SK-N-SH treated with all-trans-retinoic acid at 6 μM for 48 hours (cell line): Measurements from ENCODE around the gene LIPJ.

ENCODE experiments used
- ATAC-seq: fragments of 200-7000 bp; cut with Tn5 transposase; 3 replicates; pipeline ENCODE4 v1.9.1; 2020; ENCODE audit warnings: mild to moderate bottlenecking, moderate library complexity
- ARNTL ChIP-seq: fragments of 450-650 bp; formaldehyde crosslinking; IDR thresholded peaks from 2 replicates; pipeline ENCODE4 v1.5.0; 2020; ENCODE audit warnings: low read depth, mild to moderate bottlenecking, moderate library complexity, borderline replicate concordance
- BACH2 ChIP-seq: fragments of 250-450 bp; sonication (Bioruptor Pico); IDR thresholded peaks from 2 replicates; pipeline ENCODE4 v1.9.0; 2021; ENCODE audit warnings: mild to moderate bottlenecking, borderline replicate concordance
- CREB5 ChIP-seq: fragments of 250-450 bp; sonication (Bioruptor Pico); IDR thresholded peaks from 2 replicates; pipeline ENCODE4 v1.5.1; 2020; ENCODE audit warnings: low read depth, mild to moderate bottlenecking, moderate library complexity
- CSDC2 ChIP-seq: fragments of 250-450 bp; sonication (Bioruptor Pico); IDR thresholded peaks from 2 replicates; pipeline ENCODE4 v1.5.0; 2020; ENCODE audit warnings: mild to moderate bottlenecking, moderate library complexity
- CSRNP3 ChIP-seq: fragments of 250-450 bp; sonication (Bioruptor Pico); IDR thresholded peaks from 2 replicates; pipeline ENCODE4 v1.5.1; 2021; ENCODE audit warnings: mild to moderate bottlenecking, moderate library complexity
- ESRRG ChIP-seq: fragments of 250-450 bp; sonication (Bioruptor Pico); IDR thresholded peaks from 2 replicates; pipeline ENCODE4 v1.6.1; 2021; ENCODE audit warnings: mild to moderate bottlenecking
- GLIS3 ChIP-seq: fragments of 250-450 bp; sonication (Bioruptor Pico); IDR thresholded peaks from 2 replicates; pipeline ENCODE4 v1.5.0; 2020; ENCODE audit warnings: mild to moderate bottlenecking, moderate library complexity
- ISL1 ChIP-seq: fragments of 250-450 bp; sonication (Bioruptor Pico); IDR thresholded peaks from 2 replicates; pipeline ENCODE4 v2.1.2; 2022; ENCODE audit warnings: mild to moderate bottlenecking, moderate library complexity
- OSR1 ChIP-seq: fragments of 250-450 bp; sonication (Bioruptor Pico); IDR thresholded peaks from 2 replicates; pipeline ENCODE4 v1.8.0; 2022; ENCODE audit warnings: moderate library complexity, mild to moderate bottlenecking, inconsistent platforms
- PATZ1 ChIP-seq: fragments of 250-450 bp; sonication (Bioruptor Pico); IDR thresholded peaks from 2 replicates; pipeline ENCODE4 v1.8.0; 2020; ENCODE audit warnings: mild to moderate bottlenecking, moderate library complexity, borderline replicate concordance
- POU6F1 ChIP-seq: fragments of 250-450 bp; sonication (Bioruptor Pico); IDR thresholded peaks from 2 replicates; pipeline ENCODE4 v1.8.0; 2021; ENCODE audit warnings: low read depth, mild to moderate bottlenecking, moderate library complexity, borderline replicate concordance
- PPARA ChIP-seq: fragments of 250-450 bp; sonication (Bioruptor Pico); IDR thresholded peaks from 2 replicates; pipeline ENCODE4 v1.5.0; 2020; ENCODE audit warnings: mild to moderate bottlenecking, borderline replicate concordance
- RARB ChIP-seq: fragments of 250-450 bp; sonication (Bioruptor Pico); IDR thresholded peaks from 2 replicates; pipeline ENCODE4 v1.8.0; 2021; ENCODE audit warnings: mild to moderate bottlenecking, moderate library complexity
- SNAI2 ChIP-seq: fragments of 250-450 bp; sonication (Bioruptor Pico); IDR thresholded peaks from 2 replicates; pipeline ENCODE4 v1.5.0; 2020; ENCODE audit warnings: mild to moderate bottlenecking, moderate library complexity
- TCF4 ChIP-seq: fragments of 250-450 bp; sonication (Bioruptor Pico); IDR thresholded peaks from 2 replicates; pipeline ENCODE4 v1.8.0; 2021; ENCODE audit warnings: mild to moderate bottlenecking, moderate library complexity, borderline replicate concordance
- TOX ChIP-seq: fragments of 250-450 bp; sonication (Bioruptor Pico); IDR thresholded peaks from 2 replicates; pipeline ENCODE4 v1.8.0; 2021; ENCODE audit warnings: mild to moderate bottlenecking, moderate library complexity, borderline replicate concordance
- TSHZ2 ChIP-seq: fragments of 250-450 bp; sonication (Bioruptor Pico); IDR thresholded peaks from 2 replicates; pipeline ENCODE4 v1.5.0; 2020; ENCODE audit warnings: mild to moderate bottlenecking, moderate library complexity
- ZC3H10 ChIP-seq: fragments of 250-450 bp; sonication (Bioruptor Pico); IDR thresholded peaks from 2 replicates; pipeline ENCODE4 v1.5.1; 2021; ENCODE audit warnings: mild to moderate bottlenecking, moderate library complexity
- ZFP3 ChIP-seq: fragments of 250-450 bp; sonication (Bioruptor Pico); IDR thresholded peaks from 2 replicates; pipeline ENCODE4 v1.5.0; 2020; ENCODE audit warnings: mild to moderate bottlenecking, moderate library complexity
- ZFP30 ChIP-seq: fragments of 450-650 bp; formaldehyde crosslinking; IDR thresholded peaks from 2 replicates; pipeline ENCODE4 v1.5.0; 2022; ENCODE audit warnings: mild to moderate bottlenecking, moderate library complexity
- ZNF565 ChIP-seq: fragments of 450-650 bp; formaldehyde crosslinking; conservative IDR thresholded peaks from 2 replicates; pipeline ENCODE4 v1.5.0; 2020; ENCODE audit warnings: low read depth, mild to moderate bottlenecking, moderate library complexity
- ZNF70 ChIP-seq: fragments of 450-650 bp; formaldehyde crosslinking; IDR thresholded peaks from 2 replicates; pipeline ENCODE4 v1.5.0; 2020; ENCODE audit warnings: mild to moderate bottlenecking, moderate library complexity
- ZNF8 ChIP-seq: fragments of 450-650 bp; formaldehyde crosslinking; IDR thresholded peaks from 2 replicates; pipeline ENCODE4 v1.5.0; 2020; ENCODE audit warnings: mild to moderate bottlenecking, moderate library complexity

The LIPJ gene

GRCh38 chr10:88586462-88586861, at the start of gene LIPJ:
LIPJ (plus strand) TSS chr10:88586762; CDS start chr10:88590688, 3,926 bp downstream.
- no peak for ATAC-seq
- no peak for TF ChIP-seq TSHZ2 (CRISPR knock-in tag)
- no peak for TF ChIP-seq POU6F1
- TF ChIP-seq RARB, result no peak
- no peak for TF ChIP-seq ZFP30 (CRISPR knock-in tag)

GRCh38 chr10:88537322-88537721, 49.2 kb upstream of the LIPJ start:
- TF ChIP-seq CSRNP3 (CRISPR knock-in tag), result no peak
- no peak for TF ChIP-seq CREB5 (CRISPR knock-in tag)
- TF ChIP-seq ZNF8, result no peak
- TF ChIP-seq ARNTL (CRISPR knock-in tag), result no peak
- TF ChIP-seq PPARA (CRISPR knock-in tag), result no peak
- no peak for TF ChIP-seq ZFP3
- TF ChIP-seq ZNF70 (CRISPR knock-in tag), result no peak
- no peak for TF ChIP-seq ISL1 (CRISPR knock-in tag)
- no peak for TF ChIP-seq TCF4
- TF ChIP-seq BACH2, result no peak
- TF ChIP-seq GLIS3 (CRISPR knock-in tag), result no peak
- no peak for TF ChIP-seq SNAI2 (CRISPR knock-in tag)
- no peak for TF ChIP-seq ZNF565 (CRISPR knock-in tag)
- no peak for TF ChIP-seq ZC3H10
- TF ChIP-seq TOX (CRISPR knock-in tag), result no peak
- TF ChIP-seq OSR1, result no peak
- no peak for TF ChIP-seq POU6F1
- TF ChIP-seq CSDC2 (CRISPR knock-in tag), result no peak
- no peak for TF ChIP-seq PATZ1 (CRISPR knock-in tag)
- ATAC-seq, result no peak

- TF ChIP-seq ARNTL (CRISPR knock-in tag) (no peak), BACH2 (no peak), ZFP3 (no peak), ESRRG (no peak), ZC3H10 (no peak), GLIS3 (CRISPR knock-in tag) (no peak), ZNF565 (CRISPR knock-in tag) (no peak), CSRNP3 (CRISPR knock-in tag) (no peak), ZNF8 (no peak), CREB5 (CRISPR knock-in tag) (no peak), TOX (CRISPR knock-in tag) (no peak), ZFP30 (CRISPR knock-in tag) (no peak), ZNF70 (CRISPR knock-in tag) (no peak)
- no peak for ATAC-seq
These were observed 48.5 kb upstream of the LIPJ start for GRCh38 chr10:88538048-88538447.
